HG02759 (cell line): ENCODE measurements around the gene RHD.
"Not testable (repeated sequence)": the region's sequence is repeated elsewhere in the genome, so short reads cannot be mapped to it uniquely, and the experiment has no call there.

ENCODE experiments used
- ATAC-seq: cut with Tn5 transposase; IDR thresholded peaks from one replicate; pipeline ENCODE4 v1.9.1; 2021; ENCODE audit warnings: mild to moderate bottlenecking, moderate library complexity; ENCODE audit not compliant: unreplicated experiment

RHD gene

GRCh38 chr1:25256578-25256965 lies 15.7 kb upstream of the RHD start:
- ATAC-seq, result no peak

DNA sequence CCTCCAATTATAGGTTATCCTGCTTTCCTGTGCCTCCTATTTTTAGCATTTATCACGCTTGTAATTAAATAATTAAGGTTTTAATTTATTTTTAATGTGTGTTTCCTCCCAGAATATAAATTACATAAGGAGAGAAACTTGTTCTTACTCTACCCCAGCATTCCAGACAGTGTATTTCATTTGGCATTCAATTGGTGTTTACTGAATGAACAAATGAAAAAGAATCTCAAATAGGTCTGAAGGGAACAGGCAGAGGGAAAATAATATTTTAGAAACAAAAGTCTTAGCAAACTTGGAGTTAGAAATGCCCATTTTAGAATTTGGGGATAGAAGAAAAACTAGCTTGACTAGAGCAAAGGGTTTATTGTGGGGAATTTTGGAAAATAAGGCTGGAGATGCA lies 15.1 kb upstream of the RHD start:
- ATAC-seq, result no peak

DNA sequence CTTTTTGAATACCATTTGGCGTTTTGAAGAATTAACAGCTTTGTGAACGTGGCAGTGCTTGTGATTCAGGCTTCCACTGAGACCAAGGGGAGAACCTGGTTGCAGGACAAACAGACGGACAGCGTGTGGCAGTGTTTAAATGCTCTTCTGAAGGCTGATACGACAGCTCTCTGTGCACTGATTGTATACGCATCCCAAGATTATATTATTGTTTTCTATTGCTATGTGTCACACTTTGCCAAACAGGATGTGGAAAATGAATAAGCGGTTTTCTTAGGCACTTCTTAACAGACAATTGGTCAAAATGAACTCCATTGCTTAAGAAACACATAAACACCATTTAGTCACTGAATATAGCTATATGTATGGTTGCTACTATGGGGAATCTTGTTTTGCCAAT lies 12.5 kb upstream of the RHD start:
- ATAC-seq, result not testable (repeated sequence)

GRCh38 chr1:25260336-25260735 lies 12.0 kb upstream of the RHD start:
- not testable (repeated sequence) for ATAC-seq

DNA sequence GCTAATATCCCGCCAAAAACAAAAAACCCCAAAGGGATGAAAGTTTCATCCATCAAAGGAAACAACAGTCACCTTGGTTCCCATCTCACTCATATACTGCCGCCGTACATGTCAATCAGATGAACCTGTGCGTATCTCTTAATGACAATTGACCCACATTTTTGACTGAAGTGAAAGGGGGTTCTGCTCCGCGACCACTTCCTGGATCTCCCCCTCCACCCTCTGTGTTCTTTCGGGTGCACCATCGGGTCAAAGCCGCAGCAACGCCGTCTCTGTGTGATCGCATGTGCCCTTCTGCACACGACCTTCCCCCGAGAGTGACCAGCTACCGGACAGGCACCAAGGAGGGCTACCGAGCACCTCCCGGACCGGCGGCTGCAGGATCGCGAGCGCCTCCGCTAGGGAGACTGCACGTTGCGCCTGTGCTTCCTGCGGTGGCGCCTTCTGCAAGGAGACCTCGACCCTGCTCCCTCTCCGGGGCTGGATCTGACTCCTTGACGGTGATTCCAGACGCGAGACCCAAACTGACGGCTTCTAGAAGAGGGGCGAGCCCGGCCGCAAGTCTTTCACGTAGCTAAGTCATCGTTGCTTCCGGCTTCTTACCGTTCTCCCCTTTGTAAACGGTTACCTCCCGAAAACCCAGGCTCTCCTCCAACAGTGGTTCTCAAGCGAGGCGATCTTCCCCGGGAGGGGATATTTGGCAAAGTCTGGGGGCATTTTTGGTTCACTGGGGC lies 5.6 kb upstream of the RHD start:
- peak; percentile 22 for ATAC-seq

GRCh38 chr1:25267288-25268142 lies 4.8 kb upstream of the RHD start:
- peak; percentile 88 for ATAC-seq

- ATAC-seq, result not testable (repeated sequence)
Observed at GRCh38 chr1:25268143-25268760, 4.1 kb upstream of the RHD start.

- ATAC-seq, result not testable (repeated sequence)
Observed at GRCh38 chr1:25275648-25276047, 3.3 kb downstream of the RHD start.

GRCh38 chr1:25277295-25277694 lies 5.0 kb downstream of the RHD start:
- not testable (repeated sequence) for ATAC-seq

GRCh38 chr1:25278358-25278757 lies 6.0 kb downstream of the RHD start:
- ATAC-seq, result not testable (repeated sequence)

DNA sequence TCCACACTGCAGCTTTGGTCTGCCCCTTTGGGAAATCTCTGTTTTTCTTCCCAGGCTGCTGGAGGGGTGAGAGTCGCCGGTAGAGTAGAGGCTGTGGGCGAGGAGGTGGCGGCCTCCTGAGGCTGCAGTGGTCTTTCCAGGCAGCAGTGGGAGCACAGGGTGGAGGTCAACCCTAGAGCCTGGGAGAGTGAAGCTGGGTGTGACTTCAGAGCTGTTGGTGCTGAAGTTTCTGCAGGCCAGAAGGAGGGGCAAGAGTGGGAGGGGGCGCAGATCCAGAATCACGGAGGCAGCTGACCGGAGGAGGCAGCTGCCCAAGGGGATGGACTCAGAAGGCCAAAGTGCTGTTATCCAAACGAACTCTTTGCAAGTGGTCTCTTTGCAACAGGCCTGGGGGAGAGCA lies 6.5 kb downstream of the RHD start:
- ATAC-seq, result not testable (repeated sequence)

DNA sequence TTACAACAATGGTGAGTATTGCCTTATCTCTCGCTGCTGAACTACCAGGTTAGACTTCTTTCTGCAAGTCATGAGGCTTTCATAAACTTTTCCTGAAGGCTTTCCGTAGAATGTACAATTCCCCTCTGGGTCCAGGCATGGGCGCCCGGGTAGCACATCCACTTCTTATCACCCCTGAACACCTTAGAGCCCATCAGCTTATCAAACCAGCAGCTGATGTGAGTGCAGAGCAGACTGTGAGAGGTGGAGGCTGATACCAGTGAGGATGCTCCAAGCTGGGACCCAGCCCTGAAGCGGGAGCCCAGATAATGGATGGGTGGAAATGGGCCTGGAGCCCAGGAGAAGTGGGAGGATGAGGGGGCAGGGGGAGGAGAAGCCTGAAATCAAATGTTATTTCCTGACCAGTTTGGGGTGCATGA lies 7.4 kb downstream of the RHD start:
- not testable (repeated sequence) for ATAC-seq

- ATAC-seq, result not testable (repeated sequence)
Observed at GRCh38 chr1:25285862-25286261, 13.6 kb downstream of the RHD start.

GRCh38 chr1:25287164-25287563 lies 14.9 kb downstream of the RHD start:
- not testable (repeated sequence) for ATAC-seq

GRCh38 chr1:25288573-25289101 lies 16.3 kb downstream of the RHD start:
- ATAC-seq, result not testable (repeated sequence)

DNA sequence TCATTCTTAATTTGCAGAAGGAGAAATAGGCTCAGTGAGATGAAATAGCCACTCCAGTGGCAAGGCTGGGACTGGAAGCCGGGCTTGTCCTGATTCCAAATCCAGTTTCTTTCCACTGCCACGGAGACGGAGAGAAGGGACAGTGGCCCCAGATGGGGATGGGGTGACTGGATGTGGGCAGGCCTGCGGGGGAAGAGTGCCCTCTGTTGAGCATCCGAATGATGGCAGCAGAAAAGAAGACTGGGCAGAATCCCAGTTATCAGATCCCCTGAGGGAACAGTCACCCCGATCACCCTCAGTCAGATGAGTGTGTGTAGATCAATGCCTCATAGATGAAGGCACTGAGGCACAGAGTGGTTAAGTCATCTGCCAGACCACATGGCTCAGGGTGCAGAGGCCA lies 17.7 kb downstream of the RHD start:
- ATAC-seq, result not testable (repeated sequence)

DNA sequence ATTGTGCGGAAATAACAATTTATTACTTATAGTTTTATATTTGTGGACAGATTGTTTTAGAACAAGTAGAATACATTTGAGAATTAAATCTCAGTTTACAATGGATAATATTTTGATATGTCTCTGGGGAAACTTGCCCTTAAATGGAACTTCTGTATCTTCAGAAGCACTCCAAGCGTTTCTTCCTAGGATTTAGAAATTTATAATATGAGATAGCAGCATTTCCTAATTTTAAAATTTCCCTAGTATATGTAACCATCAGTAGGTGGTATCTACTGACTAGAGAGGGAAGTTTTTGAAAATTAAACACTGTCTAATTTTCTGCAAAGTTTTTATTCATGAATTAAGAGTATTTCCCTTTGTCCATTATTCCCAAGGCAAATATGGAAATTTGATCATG lies 21.1 kb downstream of the RHD start:
- not testable (repeated sequence) for ATAC-seq

GRCh38 chr1:25294889-25295826 lies 22.8 kb downstream of the RHD start:
- ATAC-seq, result not testable (repeated sequence)

GRCh38 chr1:25296501-25296900 lies 24.2 kb downstream of the RHD start:
- not testable (repeated sequence) for ATAC-seq

- ATAC-seq, result not testable (repeated sequence)
Observed at GRCh38 chr1:25300729-25301128, 28.4 kb downstream of the RHD start.
